ENCODE data around the gene COQ8A. TPM values are rescaled to one million over a fixed set of nuclear protein-coding genes. Genes with fewer than 3 reads are reported as not detected.

The COQ8A gene

Small RNAs within 50 kb of the gene (small RNA-seq; reads per million reads assigned to genes)
- not detected for gene AL353689.1 (ENCODE audit: insufficient read depth)

Data from mesendoderm (in vitro differentiated cells).